Measurements from ENCODE around the gene ADIPOR2.
"Not testable (repeated sequence)": the region's sequence is repeated elsewhere in the genome, so short reads cannot be mapped to it uniquely, and the experiment has no call there.

- TF ChIP-seq, protein P1, sequence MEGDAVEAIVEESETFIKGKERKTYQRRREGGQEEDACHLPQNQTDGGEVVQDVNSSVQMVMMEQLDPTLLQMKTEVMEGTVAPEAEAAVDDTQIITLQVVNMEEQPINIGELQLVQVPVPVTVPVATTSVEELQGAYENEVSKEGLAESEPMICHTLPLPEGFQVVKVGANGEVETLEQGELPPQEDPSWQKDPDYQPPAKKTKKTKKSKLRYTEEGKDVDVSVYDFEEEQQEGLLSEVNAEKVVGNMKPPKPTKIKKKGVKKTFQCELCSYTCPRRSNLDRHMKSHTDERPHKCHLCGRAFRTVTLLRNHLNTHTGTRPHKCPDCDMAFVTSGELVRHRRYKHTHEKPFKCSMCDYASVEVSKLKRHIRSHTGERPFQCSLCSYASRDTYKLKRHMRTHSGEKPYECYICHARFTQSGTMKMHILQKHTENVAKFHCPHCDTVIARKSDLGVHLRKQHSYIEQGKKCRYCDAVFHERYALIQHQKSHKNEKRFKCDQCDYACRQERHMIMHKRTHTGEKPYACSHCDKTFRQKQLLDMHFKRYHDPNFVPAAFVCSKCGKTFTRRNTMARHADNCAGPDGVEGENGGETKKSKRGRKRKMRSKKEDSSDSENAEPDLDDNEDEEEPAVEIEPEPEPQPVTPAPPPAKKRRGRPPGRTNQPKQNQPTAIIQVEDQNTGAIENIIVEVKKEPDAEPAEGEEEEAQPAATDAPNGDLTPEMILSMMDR (IDR thresholded peaks at IDR 0.05) = not testable (repeated sequence)
- not testable (repeated sequence) for TF ChIP-seq POLR2A (IDR thresholded peaks at IDR 0.05)
These were observed 22.0 kb downstream of the ADIPOR2 start for GRCh38 chr12:1712852-1713251.

All from ovary (tissue), 3 donors.